ENCODE measurements around the gene TGFB1I1. TPM values are rescaled to one million over a fixed set of nuclear protein-coding genes. Genes with fewer than 3 reads are reported as not detected.

The TGFB1I1 gene
- 72.3 and 119 TPM in 2 replicates for total RNA-seq

GRCh38 chr16:31471875-31472708 is at the start of gene TGFB1I1:
Gene TGFB1I1 (plus strand): TSS chr16:31472152. CDS start chr16:31472189, 37 bp downstream.

GRCh38 chr16:31428279-31428597 is 43.7 kb upstream of the TGFB1I1 start, which contains the start of gene COX6A2:
Gene COX6A2 (minus strand): TSS chr16:31428360. CDS start chr16:31428325, 35 bp downstream.

GRCh38 chr16:31458844-31459686 is 12.9 kb upstream of the TGFB1I1 start, which contains the start of gene ARMC5:
Gene ARMC5 (plus strand): TSS chr16:31459501. CDS start chr16:31459525, 24 bp downstream.

GRCh38 chr16:31483081-31483480 is 11.1 kb downstream of the TGFB1I1 start, which contains the start of gene SLC5A2:
Gene SLC5A2 (plus strand): TSS chr16:31483123. CDS start chr16:31483137, 14 bp downstream.

GRCh38 chr16:31507929-31508705 is 36.2 kb downstream of the TGFB1I1 start, which contains the start of gene RUSF1:
Gene RUSF1 (minus strand): TSS chr16:31508391. CDS start chr16:31508373, 18 bp downstream.

Other genes with a start within 250 kb of the TGFB1I1 start
- gene ITGAM, start 212.2 kb upstream of the TGFB1I1 start, total RNA-seq: not detected in 2 replicates
- gene ITGAX, start 117.0 kb upstream of the TGFB1I1 start, total RNA-seq: not detected in 2 replicates
- not detected in 2 replicates for gene ITGAD, start 78.8 kb upstream of the TGFB1I1 start, total RNA-seq
- gene COX6A2, start 43.8 kb upstream of the TGFB1I1 start, total RNA-seq: not detected in 2 replicates
- 0.65 TPM in 1 of 2 replicates, not detected in the other for gene ZNF843, start 29.4 kb upstream of the TGFB1I1 start, total RNA-seq
- 13.2 and 15.1 TPM in 2 replicates for gene ARMC5, start 12.7 kb upstream of the TGFB1I1 start, total RNA-seq
- not detected in 2 replicates for gene SLC5A2, start 11.0 kb downstream of the TGFB1I1 start, total RNA-seq
- gene RUSF1, start 36.2 kb downstream of the TGFB1I1 start, total RNA-seq: 48.9 and 65.9 TPM in 2 replicates
- gene AHSP, start 55.7 kb downstream of the TGFB1I1 start, total RNA-seq: not detected in 2 replicates